Suprapubic skin (tissue), 4 donors: Measurements from ENCODE around the gene RTEL1. TPM values are rescaled to one million over a fixed set of nuclear protein-coding genes. Genes with fewer than 3 reads are reported as not detected.

ENCODE experiments used
- DNase-seq, 2 donors: peaks; one replicate each; pipeline ENCODE4 v3.0.0-alpha.2; 2019; ENCODE audit warnings: low spot score in 2 of 2
- H3K27ac ChIP-seq: fragments of 200-600 bp; sonication (generic); one replicate; pipeline ENCODE4 v1.5.1; 2019
- H3K27me3 ChIP-seq: fragments of 200-600 bp; sonication (generic); one replicate; pipeline ENCODE4 v1.5.1; 2019
- H3K36me3 ChIP-seq: fragments of 200-600 bp; sonication (generic); one replicate; pipeline ENCODE4 v1.5.1; 2019
- H3K4me1 ChIP-seq: fragments of 200-600 bp; sonication (generic); one replicate; pipeline ENCODE4 v1.5.1; 2019
- H3K4me3 ChIP-seq: fragments of 200-600 bp; sonication (generic); one replicate; pipeline ENCODE4 v1.5.1; 2019; ENCODE audit warnings: mild to moderate bottlenecking
- H3K9me3 ChIP-seq: fragments of 200-600 bp; sonication (generic); one replicate; pipeline ENCODE4 v1.5.1; 2019
- CTCF ChIP-seq, 2 donors: fragments of 200-600 bp in 1 of 2; fragments of 450-650 bp in 1 of 2; sonication (generic) in 1 of 2; IDR thresholded peaks; one replicate each; pipeline ENCODE4 v1.5.1; 2016 to 2019; ENCODE audit warnings: antibody characterized with exemption in 2 of 2, mild to moderate bottlenecking in 1 of 2, moderate library complexity in 1 of 2
- EP300 ChIP-seq: sonication (generic); formaldehyde crosslinking; IDR thresholded peaks from one replicate; pipeline ENCODE4 v1.6.1; 2017; ENCODE audit warnings: antibody characterized with exemption
- POLR2A ChIP-seq, 2 donors: fragments of 450-650 bp; IDR thresholded peaks; one replicate each; pipeline ENCODE4 v1.6.1; 2017; ENCODE audit warnings: antibody characterized with exemption in 2 of 2, mild to moderate bottlenecking in 2 of 2, moderate library complexity in 2 of 2
- POLR2AphosphoS5 ChIP-seq, 3 donors: sonication (generic); formaldehyde crosslinking; IDR thresholded peaks; one replicate each; pipeline ENCODE4 v1.6.1; 2017; ENCODE audit warnings: antibody characterized with exemption in 3 of 3
- WGBS: methylation state at CpG from one replicate; pipeline ENCODE4 v1.1.5; 2018; 5-methylcytosine and 5-hydroxymethylcytosine counted together
- total RNA-seq, 4 donors: library from RNA; depleted of rRNA; stranded (reverse); fragments of >200 nt; gene quantifications; one replicate each; pipeline ENCODE4 v1.1.0, GENCODE V29; 2016

Gene RTEL1
- total RNA-seq, 4 donors from 2014 or later, result 6.9 to 26.6 (median 13.9) TPM

- TF ChIP-seq POLR2A (IDR thresholded peaks at IDR 0.05) (no peak), EP300 (no peak), POLR2AphosphoS5 (IDR thresholded peaks at IDR 0.05) (no peak), CTCF (IDR thresholded peaks at IDR 0.05) (no peak)
- peaks cover 4% of the 10 kb centered on the region for H3K36me3 ChIP-seq
- H3K4me3 ChIP-seq, result no peak overlapping the region
- DNase-seq, result peak in 1 of 2 donors; percentile 69
- 35% methylated on average over 5 of the region's 25 CpGs for WGBS
- H3K4me1 ChIP-seq, result peaks cover 80% of the 10 kb centered on the region
- H3K27me3 ChIP-seq, result no peaks in the 10 kb centered on the region
- H3K9me3 ChIP-seq, result no peaks in the 10 kb centered on the region
- H3K27ac ChIP-seq, result no peak overlapping the region
Observed at GRCh38 chr20:63695424-63696305, 37.6 kb downstream of the RTEL1 start.

- Histone ChIP-seq H3K27me3 (no peaks in the 10 kb centered on the region), H3K4me3 (peak overlapping the region; percentile 47), H3K36me3 (peaks cover 4% of the 10 kb centered on the region), H3K9me3 (no peaks in the 10 kb centered on the region), H3K4me1 (peaks cover 74% of the 10 kb centered on the region), H3K27ac (no peak overlapping the region)
- peak in 1 of 2 donors; percentile 66 for DNase-seq
- WGBS, result 0% methylated on average over 3 of the region's 6 CpGs
- TF ChIP-seq CTCF (IDR thresholded peaks at IDR 0.05) (no peak), POLR2AphosphoS5 (IDR thresholded peaks at IDR 0.05) (no peak), POLR2A (IDR thresholded peaks at IDR 0.05) (no peak), EP300 (no peak)
Observed at GRCh38 chr20:63696306-63696627, 38.2 kb downstream of the RTEL1 start.

GRCh38 chr20:63696628-63697356 lies 38.7 kb downstream of the RTEL1 start, which contains the start of gene TNFRSF6B:
TSS of gene TNFRSF6B (plus strand) at chr20:63696652. CDS start at chr20:63696768, 116 bp downstream.
- peak in 1 of 2 donors; percentile 64 for DNase-seq
- H3K4me1 ChIP-seq, result peaks cover 69% of the 10 kb centered on the region
- no peak within 1 kb of the TSS for H3K27ac ChIP-seq
- H3K4me3 ChIP-seq, result peak within 1 kb of the TSS; percentile 47
- TF ChIP-seq POLR2A (IDR thresholded peaks at IDR 0.05) (no peak), EP300 (no peak), POLR2AphosphoS5 (IDR thresholded peaks at IDR 0.05) (peak in 1 of 3 donors; percentile 35), CTCF (IDR thresholded peaks at IDR 0.05) (no peak)
- peaks cover 4% of the 10 kb centered on the region for H3K36me3 ChIP-seq
- H3K9me3 ChIP-seq, result no peaks in the 10 kb centered on the region
- WGBS, result no CpG with 5 or more reads among the region's 52 CpGs
- H3K27me3 ChIP-seq, result no peaks in the 10 kb centered on the region

GRCh38 chr20:63697357-63697867 lies 39.3 kb downstream of the RTEL1 start:
- Histone ChIP-seq H3K4me1 (peaks cover 64% of the 10 kb centered on the region), H3K4me3 (peak overlapping the region; percentile 47), H3K27me3 (no peaks in the 10 kb centered on the region), H3K36me3 (peaks cover 4% of the 10 kb centered on the region), H3K9me3 (no peaks in the 10 kb centered on the region), H3K27ac (no peak overlapping the region)
- WGBS, result no CpG with 5 or more reads among the region's 7 CpGs
- TF ChIP-seq POLR2A (IDR thresholded peaks at IDR 0.05), result no peak
- no peak for TF ChIP-seq POLR2AphosphoS5 (IDR thresholded peaks at IDR 0.05)
- no peak for TF ChIP-seq EP300
- no peak for TF ChIP-seq CTCF (IDR thresholded peaks at IDR 0.05)
- DNase-seq, result peak in 1 of 2 donors; percentile 65
